Measurements from ENCODE around the gene DOK6. TPM values are rescaled to one million over a fixed set of nuclear protein-coding genes. Genes with fewer than 3 reads are reported as not detected.

DOK6 gene
- total RNA-seq, 1 donor from 2014 or later: 68.1 TPM

- DNase-seq (ENCODE audit: low spot score in 2 of 2) (no peak), FAIRE-seq (no peak)
These were observed 324.3 kb downstream of the DOK6 start for GRCh38 chr18:69725009-69725408.

GRCh38 chr18:69725855-69726508 is 325.3 kb downstream of the DOK6 start:
- FAIRE-seq: no peak
- DNase-seq (ENCODE audit: low spot score in 2 of 2): no peak

GRCh38 chr18:69727912-69728572 is 327.4 kb downstream of the DOK6 start:
- DNase-seq (ENCODE audit: low spot score in 2 of 2): no peak
- FAIRE-seq: no peak

GRCh38 chr18:69730664-69731063 is 330.0 kb downstream of the DOK6 start:
- FAIRE-seq (no peak), DNase-seq (ENCODE audit: low spot score in 2 of 2) (no peak)

- FAIRE-seq (no peak), DNase-seq (ENCODE audit: low spot score in 2 of 2) (no peak)
These were observed 333.8 kb downstream of the DOK6 start for GRCh38 chr18:69734536-69734935.

GRCh38 chr18:69736730-69737129 is 336.0 kb downstream of the DOK6 start:
- no peak for FAIRE-seq

GRCh38 chr18:69737851-69738250 is 337.2 kb downstream of the DOK6 start:
- DNase-seq (ENCODE audit: low spot score in 2 of 2): no peak
- FAIRE-seq: no peak

More at GRCh38 chr18:69736730-69737129, 336.0 kb downstream of the DOK6 start:
- DNase-seq (ENCODE audit: low spot score in 2 of 2): no peak

GRCh38 chr18:69747388-69747787 is 346.7 kb downstream of the DOK6 start:
- no peak for DNase-seq (ENCODE audit: low spot score in 2 of 2)
- no peak for FAIRE-seq

GRCh38 chr18:69752737-69753380 is 352.2 kb downstream of the DOK6 start:
- DNase-seq (ENCODE audit: low spot score in 2 of 2) (no peak), FAIRE-seq (no peak)

- FAIRE-seq (no peak), DNase-seq (ENCODE audit: low spot score in 2 of 2) (no peak)
These were observed 353.4 kb downstream of the DOK6 start for GRCh38 chr18:69754108-69754507.

GRCh38 chr18:69755041-69755440 is 354.4 kb downstream of the DOK6 start:
- no peak for FAIRE-seq

GRCh38 chr18:69755856-69756496 is 355.3 kb downstream of the DOK6 start:
- FAIRE-seq (no peak), DNase-seq (ENCODE audit: low spot score in 2 of 2) (no peak)

More at GRCh38 chr18:69755041-69755440, 354.4 kb downstream of the DOK6 start:
- no peak for DNase-seq (ENCODE audit: low spot score in 2 of 2)

- DNase-seq (ENCODE audit: low spot score in 2 of 2) (no peak), FAIRE-seq (no peak)
These were observed 357.0 kb downstream of the DOK6 start for GRCh38 chr18:69757733-69758132.

GRCh38 chr18:69758458-69758857 is 357.8 kb downstream of the DOK6 start:
- FAIRE-seq (no peak), DNase-seq (ENCODE audit: low spot score in 2 of 2) (no peak)

- no peak for FAIRE-seq
These were observed 358.4 kb downstream of the DOK6 start for GRCh38 chr18:69759046-69759445.

GRCh38 chr18:69763002-69763401 is 362.3 kb downstream of the DOK6 start:
- FAIRE-seq: no peak
- no peak for DNase-seq (ENCODE audit: low spot score in 2 of 2)

More at GRCh38 chr18:69759046-69759445, 358.4 kb downstream of the DOK6 start:
- DNase-seq (ENCODE audit: low spot score in 2 of 2): no peak

- DNase-seq (ENCODE audit: low spot score in 2 of 2): no peak
- no peak for FAIRE-seq
These were observed 363.1 kb downstream of the DOK6 start for GRCh38 chr18:69763821-69764220.

- FAIRE-seq: no peak
These were observed 369.6 kb downstream of the DOK6 start for GRCh38 chr18:69770238-69770637.

GRCh38 chr18:69774831-69775230 is 374.1 kb downstream of the DOK6 start:
- DNase-seq (ENCODE audit: low spot score in 2 of 2): no peak
- FAIRE-seq: no peak

More at GRCh38 chr18:69770238-69770637, 369.6 kb downstream of the DOK6 start:
- no peak for DNase-seq (ENCODE audit: low spot score in 2 of 2)

- DNase-seq (ENCODE audit: low spot score in 2 of 2): no peak
- FAIRE-seq: peak; percentile 87
These were observed 376.6 kb downstream of the DOK6 start for GRCh38 chr18:69777248-69777647.

- FAIRE-seq: no peak
- DNase-seq (ENCODE audit: low spot score in 2 of 2): no peak
These were observed 378.0 kb downstream of the DOK6 start for GRCh38 chr18:69778680-69779079.

Data from frontal cortex (tissue), 4 donors.